Measurements from ENCODE around the gene PARP16.

- TF ChIP-seq CTCF (conservative IDR thresholded peaks at IDR 0.05; ENCODE audit: low read depth in 2 of 2) = no peak
- TF ChIP-seq STAT1 (IDR thresholded peaks at IDR 0.05; ENCODE audit: unreplicated experiment) = no peak
- no peak for TF ChIP-seq NANOG (IDR thresholded peaks at IDR 0.05; ENCODE audit: borderline replicate concordance)
- TF ChIP-seq EZH2phosphoT487 (IDR thresholded peaks at IDR 0.05; ENCODE audit: unreplicated experiment) = no peak
- no peak for TF ChIP-seq EZH2 (IDR thresholded peaks at IDR 0.05; ENCODE audit: low read depth, unreplicated experiment)
Measured at GRCh38 chr15:65285291-65286068, 1.2 kb downstream of the PARP16 start.
